ENCODE results near the gene C1QL1.

The C1QL1 gene

GRCh38 chr17:44977814-44978550, 9.9 kb upstream of the C1QL1 start:
- no peak overlapping the region for H3K27ac ChIP-seq
- no peak for TF ChIP-seq CTCF (conservative IDR thresholded peaks at IDR 0.05)

GRCh38 chr17:44977065-44977464, 9.0 kb upstream of the C1QL1 start:
- TF ChIP-seq CTCF (conservative IDR thresholded peaks at IDR 0.05) = no peak
- H3K27ac ChIP-seq = no peak overlapping the region

- no peak for TF ChIP-seq CTCF (conservative IDR thresholded peaks at IDR 0.05)
- no peak overlapping the region for H3K27ac ChIP-seq
These were observed 8.1 kb upstream of the C1QL1 start for GRCh38 chr17:44976206-44976605.

GRCh38 chr17:44972953-44973352, 4.8 kb upstream of the C1QL1 start:
- no peak for TF ChIP-seq CTCF (conservative IDR thresholded peaks at IDR 0.05)
- H3K27ac ChIP-seq = no peak overlapping the region

GRCh38 chr17:44971776-44972483, 3.8 kb upstream of the C1QL1 start:
- no peak for TF ChIP-seq CTCF (conservative IDR thresholded peaks at IDR 0.05)
- no peak overlapping the region for H3K27ac ChIP-seq

GRCh38 chr17:44970136-44970741, 2.1 kb upstream of the C1QL1 start:
- H3K27ac ChIP-seq = no peak overlapping the region
- TF ChIP-seq CTCF (conservative IDR thresholded peaks at IDR 0.05) = no peak

GRCh38 chr17:44969144-44969780, 1.2 kb upstream of the C1QL1 start:
- H3K27ac ChIP-seq = no peak overlapping the region
- no peak for TF ChIP-seq CTCF (conservative IDR thresholded peaks at IDR 0.05)
